Ammon's horn (tissue), 1 donor: Measurements from ENCODE around the gene FRAS1.
"Not testable (repeated sequence)": the region's sequence is repeated elsewhere in the genome, so short reads cannot be mapped to it uniquely, and the experiment has no call there.

Source experiments
- DNase-seq: peaks from one replicate; pipeline ENCODE4 v3.0.0-alpha.2; 2016; ENCODE audit warnings: low spot score

The FRAS1 gene

DNA sequence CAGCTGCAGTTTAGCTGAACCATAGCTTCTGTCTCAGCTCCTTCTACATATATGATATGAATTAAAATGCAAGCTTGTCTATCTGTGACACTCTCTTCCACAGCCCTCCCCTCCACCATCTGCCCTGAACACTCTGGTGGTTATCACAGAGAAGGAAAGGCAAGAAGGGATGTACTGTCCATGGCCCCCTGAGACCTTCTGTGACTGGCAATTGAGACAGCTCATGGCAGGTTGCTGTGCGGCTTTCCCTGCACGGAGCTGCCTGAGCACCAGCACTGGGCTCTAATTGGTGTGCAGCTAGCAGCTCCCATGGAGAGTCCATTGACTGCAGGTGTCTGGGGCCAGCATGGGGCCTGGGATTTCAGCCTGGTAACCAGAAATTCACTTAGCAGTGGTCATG is 384.6 kb downstream of the FRAS1 start:
- no peak for DNase-seq

DNA sequence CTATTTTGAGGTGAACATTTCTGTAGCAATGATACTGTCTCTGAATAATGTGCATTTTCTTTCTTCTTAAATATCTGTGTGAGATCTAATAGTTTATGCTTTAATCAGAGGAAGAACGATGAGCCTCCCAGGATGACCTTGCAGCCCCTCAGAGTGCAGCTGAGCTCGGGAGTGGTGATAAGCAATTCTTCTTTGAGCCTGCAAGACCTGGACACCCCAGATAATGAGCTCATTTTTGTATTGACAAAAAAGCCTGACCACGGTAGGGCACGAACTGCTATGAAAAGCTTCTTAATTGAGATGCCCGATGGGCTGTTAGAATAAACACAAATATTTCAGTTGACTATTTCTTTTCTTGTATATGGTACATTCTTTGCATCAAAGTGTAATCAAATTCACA is 389.5 kb downstream of the FRAS1 start:
- no peak for DNase-seq

DNA sequence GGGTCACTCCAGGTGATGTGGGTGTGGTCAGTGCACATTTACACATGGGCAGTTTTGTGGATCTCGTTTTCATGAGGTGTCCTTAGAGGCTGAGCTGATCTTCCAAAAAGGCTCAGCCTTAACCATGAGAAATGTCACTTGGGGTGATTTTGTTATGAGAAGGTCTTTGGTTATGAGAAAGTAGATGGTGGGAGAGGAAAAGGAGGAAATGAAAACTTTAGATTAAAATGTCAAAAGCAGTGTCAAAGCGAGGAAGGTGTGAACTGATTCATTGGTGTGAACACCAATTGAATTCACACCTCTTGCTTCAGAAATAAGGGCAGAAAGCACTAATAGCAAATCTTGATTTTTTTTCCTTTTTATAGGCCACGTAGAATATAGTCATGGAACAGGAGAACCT is 394.3 kb downstream of the FRAS1 start:
- DNase-seq, result no peak

DNA sequence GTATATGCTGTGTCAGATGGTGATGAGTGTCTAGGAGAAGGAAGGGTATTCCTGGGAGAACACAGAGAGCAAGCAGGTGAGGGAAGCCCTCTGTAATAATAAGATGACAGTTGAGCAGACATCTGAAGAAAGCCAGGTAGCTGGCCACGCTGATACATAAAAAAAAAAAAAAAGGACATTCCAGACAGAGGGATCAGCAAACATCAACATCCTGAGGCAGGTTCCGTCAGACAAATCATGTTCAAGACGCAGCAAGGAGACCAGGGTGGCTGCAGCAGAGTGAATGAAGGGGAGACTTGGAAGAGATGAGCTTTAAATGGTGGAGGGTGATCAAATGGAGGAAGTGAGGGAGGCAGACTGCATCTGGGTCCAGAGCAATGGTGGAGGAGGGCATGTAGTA is 396.9 kb downstream of the FRAS1 start:
- no peak for DNase-seq

DNA sequence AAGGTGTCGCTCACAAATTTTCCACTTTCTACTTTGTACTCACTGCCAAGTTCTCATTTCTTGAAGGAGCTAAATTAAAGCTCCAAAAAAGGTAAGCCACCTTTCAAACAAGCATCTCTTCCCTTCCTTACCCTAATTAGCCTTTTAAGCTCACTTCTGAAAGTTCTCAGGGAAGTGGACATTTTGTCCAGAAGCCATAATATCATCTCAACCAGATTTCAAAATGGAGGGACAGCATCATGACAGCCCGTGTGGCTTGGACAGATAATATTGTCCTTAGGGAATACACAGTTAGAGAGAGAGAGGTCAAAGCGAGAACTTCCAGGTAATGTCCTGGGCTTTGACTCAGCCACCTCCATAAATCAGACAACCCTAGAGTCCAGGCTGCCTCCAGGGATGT is 400.6 kb downstream of the FRAS1 start:
- DNase-seq, result no peak

DNA sequence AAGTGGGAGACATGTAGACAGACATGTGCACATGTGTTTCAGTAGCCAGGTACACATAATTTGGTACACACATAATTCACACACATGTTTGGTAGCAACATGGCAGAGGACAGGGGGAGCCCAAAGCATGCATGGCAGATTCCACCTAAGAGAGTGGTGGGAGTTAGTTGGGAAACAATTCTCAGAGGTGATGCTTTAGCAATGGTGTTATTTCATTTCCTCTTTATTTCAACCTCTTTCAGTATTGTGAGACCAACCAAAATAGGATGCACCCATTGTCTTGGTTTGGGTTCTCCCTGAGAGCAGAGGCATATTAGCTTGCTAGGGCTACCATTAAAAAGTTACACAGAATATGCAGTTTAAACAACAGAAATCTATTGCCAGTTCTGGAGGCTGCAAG is 402.2 kb downstream of the FRAS1 start:
- no peak for DNase-seq

DNA sequence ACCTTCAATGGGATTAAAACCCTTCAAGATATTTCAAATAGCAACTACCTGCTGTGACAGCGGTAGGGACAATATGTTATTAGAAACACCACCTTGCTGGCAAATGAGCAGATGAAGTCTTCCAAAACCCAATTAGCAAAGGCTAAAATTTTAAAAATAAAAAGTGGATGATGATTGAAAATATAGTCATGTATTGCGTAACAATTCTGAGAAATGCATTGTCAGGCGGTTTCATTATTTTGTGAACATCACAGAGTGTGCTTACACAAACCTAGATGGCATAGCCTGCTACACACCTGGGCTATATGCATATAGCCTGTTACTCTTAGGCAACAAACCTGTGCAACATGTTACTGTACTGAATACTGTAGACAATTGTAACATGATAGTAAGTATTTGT is 403.2 kb downstream of the FRAS1 start:
- DNase-seq, result no peak

DNA sequence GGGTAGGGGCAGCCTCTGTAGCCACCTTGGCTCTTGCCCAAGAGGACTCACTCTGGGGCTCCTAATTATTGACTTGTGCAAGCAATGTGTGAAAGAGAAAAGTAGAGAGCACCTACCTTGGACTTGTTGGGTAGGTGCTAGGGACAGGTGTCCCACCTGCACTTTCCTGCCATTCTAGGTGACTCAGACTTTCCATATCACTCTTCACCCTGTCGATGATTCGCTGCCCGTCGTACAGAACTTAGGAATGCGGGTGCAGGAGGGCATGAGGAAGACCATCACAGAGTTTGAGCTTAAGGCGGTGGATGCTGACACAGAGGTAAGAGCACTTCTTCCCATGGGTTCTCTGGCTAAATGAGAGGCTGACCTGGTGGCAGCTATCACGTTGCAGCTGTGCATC is 407.1 kb downstream of the FRAS1 start:
- DNase-seq, result no peak

DNA sequence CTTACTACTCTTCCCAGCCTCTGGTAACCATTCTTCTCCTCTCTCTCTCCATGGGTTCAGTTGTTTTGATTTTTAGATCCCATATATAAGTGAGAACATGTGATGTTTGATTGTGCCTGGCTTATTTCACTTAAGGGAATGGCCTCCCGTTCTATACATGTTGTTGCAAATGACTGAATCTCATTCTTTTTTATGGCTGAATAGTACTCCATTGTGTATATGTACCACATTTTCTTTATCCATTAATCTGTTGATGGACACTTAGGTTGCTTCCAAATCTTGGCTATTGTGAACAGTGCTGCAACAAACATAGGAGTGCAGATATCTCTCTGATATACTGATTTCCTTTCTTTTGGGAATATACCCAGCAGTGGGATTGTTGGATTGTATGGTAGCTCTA is 410.1 kb downstream of the FRAS1 start:
- not testable (repeated sequence) for DNase-seq

DNA sequence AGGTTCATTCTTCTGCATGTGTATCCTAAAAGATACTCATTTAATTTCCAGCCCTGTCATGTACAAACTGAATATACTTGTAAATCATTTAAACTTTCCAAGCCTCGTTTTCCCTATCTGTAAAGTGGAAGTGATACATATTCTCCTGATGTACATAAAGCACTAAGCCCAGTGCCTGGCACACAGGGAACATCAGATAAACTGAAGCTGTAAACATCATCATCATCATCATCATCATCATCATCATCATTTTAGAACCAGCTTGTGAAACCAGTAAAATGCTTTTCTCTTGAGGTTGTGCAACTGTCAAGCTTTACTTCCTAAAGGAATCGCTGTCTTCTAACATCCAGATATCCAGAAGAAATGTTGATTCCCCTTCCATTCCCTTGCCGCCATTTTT is 411.1 kb downstream of the FRAS1 start:
- no peak for DNase-seq

DNA sequence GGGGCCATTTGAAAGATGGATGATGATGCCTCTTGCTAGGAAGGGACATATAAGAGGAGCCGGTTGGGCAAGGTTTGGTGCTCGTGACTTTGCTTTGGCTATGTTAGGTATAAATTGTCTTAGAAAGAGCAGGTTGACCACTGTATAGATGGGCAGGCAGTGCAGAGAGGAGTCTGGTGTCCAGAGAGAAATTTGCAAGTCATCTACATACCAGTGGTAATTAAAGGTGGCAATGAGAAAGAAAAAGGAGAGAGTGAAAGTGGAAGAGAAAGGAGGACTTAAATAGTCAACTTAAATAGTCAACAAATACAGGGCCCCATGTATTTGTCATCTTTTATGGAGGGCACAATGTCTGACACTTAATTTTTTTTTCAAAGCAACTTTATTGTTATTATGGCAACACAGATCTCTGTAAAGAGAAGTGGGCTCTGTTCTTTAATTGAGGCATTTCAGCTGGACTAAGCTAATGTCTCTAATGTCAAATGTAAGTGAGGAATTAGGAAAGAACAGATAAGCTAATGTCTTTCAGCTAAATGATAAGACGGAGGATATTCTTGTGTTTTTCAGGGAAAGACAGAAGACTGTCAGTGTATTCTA is 419.1 kb downstream of the FRAS1 start:
- DNase-seq, result no peak

DNA sequence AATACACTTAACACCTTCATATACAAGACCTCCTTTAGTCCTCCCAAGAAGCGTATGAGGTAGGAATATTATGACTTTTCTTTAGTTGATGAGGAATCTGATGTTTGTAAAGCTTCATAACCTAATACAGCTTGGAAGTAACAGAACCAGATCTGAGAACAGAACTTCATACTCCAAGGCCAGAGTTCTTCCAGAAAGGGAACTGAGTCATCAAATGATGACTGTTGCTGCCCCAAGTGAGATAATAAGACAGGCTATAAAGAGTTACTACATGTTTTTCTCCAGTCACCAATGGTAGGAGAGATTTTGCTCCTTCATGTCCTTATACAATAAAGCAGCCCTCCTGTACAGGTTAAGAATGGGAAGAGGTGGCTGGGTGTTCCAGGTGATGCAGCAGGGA is 420.2 kb downstream of the FRAS1 start:
- DNase-seq, result no peak

DNA sequence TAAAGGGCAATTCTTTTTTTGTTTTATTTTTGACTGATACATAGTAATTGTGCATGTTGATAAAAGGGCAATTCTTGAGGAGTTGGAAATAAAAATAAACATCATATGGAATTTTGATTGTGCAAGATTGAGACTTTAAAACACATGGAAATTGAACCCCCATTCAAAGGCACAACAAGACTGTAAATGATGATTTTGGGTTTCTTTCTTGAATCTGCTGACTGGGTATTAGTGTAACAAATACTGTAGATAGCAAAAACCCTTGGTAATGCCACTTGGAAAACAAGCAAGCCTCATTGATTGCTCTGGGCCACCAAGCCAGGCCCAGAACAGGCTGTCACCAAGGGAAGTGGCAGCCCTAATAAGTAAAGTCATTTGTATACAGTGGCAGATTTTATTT is 421.4 kb downstream of the FRAS1 start:
- DNase-seq, result no peak

DNA sequence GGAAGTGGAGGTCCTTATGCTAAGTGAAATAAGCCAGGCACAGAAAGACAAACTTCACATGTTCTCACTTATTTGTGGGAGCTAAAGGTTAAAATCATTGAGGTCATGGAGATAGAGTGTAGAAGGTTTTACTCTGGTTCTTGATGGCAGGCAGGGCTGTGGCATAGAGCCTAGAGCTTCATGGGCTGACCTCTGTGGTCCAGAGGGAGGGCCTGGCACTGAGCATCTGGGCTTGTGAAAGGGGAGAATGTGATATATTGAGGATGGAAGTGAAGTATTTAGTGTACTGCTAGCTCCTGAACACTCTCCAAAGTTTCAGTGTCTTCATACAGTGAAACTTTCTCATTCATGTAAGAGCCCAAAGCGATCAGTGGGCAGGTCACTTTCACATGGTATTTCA is 423.2 kb downstream of the FRAS1 start:
- no peak for DNase-seq

DNA sequence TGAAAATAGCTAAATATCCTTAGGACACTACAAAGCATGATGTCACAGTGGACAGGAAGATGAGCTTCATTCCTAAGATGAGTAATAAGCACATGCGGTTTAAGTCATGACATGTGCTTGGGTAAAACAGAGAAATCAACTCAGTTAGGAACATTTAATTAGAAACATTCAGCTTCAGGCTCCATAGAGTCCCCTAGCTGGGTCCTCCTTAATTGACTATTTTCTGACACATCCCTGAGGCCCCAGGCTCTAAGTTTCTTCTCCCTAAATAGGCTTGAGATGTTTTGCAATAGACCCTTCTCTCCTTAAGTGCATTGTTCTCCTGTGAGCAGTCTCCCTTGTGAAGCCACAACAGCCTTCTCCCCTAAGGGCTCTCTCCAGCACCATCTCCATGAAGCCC is 424.1 kb downstream of the FRAS1 start:
- DNase-seq, result no peak

DNA sequence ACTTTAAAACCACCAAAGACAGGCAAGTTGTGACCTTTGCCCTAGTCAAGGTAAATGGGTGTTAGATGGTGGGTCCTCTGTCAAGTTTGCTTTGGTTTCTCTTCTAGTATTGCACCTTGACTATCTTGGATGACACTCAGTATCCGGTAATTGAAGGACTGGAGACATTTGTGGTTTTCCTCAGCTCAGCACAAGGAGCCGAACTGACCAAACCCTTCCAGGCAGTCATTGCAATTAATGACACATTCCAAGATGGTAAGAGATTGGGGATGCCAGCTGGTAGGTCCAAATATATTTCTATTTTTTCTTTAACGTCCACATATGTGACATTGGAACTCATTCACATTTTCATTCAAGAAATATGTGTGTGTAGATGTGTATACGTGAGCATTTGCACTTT is 425.2 kb downstream of the FRAS1 start:
- DNase-seq, result no peak

DNA sequence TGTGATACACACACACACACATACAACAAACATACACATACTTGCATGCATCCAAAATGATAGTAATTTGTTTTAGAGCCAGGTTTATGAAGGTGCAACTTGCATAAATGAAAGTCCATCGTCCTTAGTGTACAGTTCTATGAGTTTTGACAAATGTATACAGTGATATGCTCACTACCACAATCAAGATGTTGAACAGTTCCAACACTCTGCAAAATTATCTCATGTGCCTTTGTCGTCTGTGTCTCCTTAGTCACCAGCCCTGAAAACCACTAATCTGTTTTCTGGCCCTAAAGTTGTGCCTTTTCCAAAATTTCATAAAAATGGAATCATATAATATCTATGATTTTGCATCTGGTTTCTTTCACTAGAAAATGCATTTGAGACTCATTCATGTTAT is 426.7 kb downstream of the FRAS1 start:
- DNase-seq, result no peak

DNA sequence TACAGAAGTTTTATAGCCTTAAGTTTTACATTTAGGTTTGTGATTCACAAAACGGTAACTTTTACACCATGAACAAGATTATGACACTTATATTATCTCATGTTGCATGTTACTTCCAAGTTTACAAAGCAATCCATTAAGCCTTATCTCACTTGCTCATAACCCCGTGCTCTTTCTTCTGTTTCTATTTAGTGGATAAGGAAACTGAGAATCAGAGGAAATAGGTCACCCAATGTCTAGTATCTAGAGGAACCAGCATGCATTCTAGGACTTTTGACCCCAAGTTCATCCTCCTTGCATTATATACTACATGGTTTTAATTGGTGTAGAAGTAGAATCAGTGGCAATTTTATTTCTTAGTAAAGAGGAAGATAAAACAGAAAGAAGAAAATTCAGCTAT is 427.5 kb downstream of the FRAS1 start:
- DNase-seq, result no peak

DNA sequence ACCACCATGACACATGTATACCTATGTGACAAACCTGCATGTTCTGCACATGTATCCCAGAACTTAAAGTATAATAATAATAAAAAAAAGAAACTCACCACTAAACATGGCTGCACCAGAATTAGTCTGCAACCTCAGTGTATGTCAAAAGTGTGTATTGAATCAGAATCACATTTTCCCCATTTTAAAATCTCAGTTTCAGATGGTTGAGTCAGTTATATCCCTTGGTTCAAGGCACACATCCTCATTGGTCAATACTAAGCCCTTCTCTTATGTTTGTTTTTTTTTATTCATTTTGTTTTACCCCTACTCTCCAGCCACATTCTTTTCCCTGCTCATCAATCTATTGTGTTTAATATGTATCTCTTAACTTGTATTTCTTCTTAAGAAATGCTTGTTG is 436.6 kb downstream of the FRAS1 start:
- DNase-seq, result no peak

DNA sequence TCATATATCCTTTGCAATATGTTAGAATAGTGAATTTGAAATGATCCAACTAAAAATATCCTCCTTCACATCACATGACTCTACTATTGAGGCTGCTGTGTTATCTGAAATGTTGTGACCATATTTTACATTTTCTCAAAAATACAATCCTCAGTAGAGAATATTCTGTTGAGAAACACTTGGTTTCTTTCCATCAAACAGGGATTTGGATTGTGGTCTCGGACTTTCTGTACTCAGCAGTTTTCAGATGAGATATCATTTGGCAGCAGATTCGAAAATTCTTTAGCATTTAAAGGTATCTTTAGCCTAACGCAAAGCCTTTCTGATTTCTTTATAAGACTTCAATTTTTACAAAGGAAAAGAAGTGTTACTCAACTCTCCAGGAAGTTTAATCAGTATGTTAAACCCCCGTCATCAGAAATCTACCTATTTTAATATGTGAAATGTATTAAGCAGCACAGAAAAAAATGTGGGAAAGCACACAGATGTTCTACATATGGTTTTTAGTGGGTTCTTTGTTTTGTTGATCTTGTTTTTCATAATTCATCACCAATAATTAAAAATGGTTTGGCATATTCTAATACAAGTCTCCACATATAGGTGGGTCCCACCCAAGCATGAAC is 439.0 kb downstream of the FRAS1 start:
- no peak for DNase-seq

DNA sequence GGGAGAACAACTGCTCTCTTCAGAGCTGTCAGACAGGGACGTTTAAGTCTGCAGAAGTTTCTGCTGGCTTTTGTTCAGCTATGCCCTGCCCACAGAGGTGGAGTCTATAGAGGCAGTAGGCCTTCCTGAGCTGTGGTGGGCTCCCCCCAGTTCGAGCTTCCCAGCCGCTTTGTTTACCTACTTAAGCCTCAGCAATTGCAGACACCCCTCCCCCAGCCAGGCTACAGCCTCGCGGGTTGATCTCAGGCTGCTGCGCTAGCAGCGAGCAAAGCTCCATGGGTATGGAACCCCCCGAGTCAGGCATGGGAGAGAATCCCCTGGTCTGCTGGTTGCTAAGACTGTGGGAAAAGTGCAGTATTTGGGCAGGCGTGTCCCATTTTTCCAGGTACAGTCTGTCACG is 449.1 kb downstream of the FRAS1 start:
- not testable (repeated sequence) for DNase-seq

DNA sequence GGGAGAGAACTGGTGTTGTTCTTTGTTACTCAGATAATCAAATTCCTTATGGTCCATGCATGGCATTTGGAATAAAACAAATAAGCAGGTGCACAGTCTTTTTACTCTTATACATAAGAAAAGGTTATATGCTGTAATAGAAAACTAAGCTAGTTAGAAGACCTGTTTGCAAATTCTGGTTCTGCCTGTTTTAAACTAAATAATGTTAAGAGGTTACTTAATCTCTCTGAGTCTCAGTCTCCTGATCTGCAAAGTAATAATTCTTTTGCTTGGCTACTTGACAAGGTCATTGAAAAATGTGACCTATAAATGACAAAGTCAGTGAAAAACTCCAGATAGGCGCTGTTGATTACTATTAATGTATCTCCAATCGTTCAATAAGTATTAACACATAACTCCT is 451.9 kb downstream of the FRAS1 start:
- DNase-seq, result no peak

DNA sequence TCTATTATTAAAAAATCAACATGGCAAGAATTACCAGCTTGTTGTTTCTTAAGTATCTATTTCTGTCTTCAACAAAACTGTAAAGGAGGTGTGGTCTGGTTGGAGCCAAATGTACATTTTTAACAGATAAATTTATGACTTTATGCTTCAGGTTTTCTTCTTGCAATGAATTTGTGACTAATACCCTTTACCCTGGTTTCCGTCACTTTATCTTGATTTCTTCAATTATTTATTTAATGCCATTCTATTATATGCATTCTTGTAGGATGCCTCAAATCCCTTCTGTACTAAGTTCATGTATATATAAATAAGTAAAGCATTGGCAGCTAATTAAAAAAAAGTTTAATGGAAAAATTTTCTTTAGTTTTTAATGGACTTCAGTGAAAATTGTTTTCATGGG is 453.0 kb downstream of the FRAS1 start:
- no peak for DNase-seq

DNA sequence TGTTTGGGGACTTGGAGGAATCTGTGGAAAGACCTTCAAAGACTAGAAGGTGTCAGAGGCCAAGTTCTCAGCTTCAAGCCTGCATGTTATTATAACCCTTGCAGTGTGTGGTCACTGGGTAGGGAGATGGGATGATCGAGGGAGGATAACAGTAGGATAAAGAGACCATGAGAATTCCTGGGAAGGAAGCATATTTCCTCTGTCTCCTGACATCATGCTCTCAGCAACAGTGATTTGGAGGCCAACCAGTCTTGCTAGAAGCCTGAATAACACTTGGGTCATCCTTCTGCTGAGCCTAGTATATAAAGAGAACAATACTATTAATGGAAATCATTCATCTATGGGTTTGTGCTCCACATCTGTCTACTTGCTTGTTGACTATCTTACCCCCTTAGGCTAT is 453.6 kb downstream of the FRAS1 start:
- DNase-seq, result no peak
